ENCODE measurements around the gene SPNS1.
"Not testable (repeated sequence)": the region's sequence is repeated elsewhere in the genome, so short reads cannot be mapped to it uniquely, and the experiment has no call there.

The SPNS1 gene, protein sequence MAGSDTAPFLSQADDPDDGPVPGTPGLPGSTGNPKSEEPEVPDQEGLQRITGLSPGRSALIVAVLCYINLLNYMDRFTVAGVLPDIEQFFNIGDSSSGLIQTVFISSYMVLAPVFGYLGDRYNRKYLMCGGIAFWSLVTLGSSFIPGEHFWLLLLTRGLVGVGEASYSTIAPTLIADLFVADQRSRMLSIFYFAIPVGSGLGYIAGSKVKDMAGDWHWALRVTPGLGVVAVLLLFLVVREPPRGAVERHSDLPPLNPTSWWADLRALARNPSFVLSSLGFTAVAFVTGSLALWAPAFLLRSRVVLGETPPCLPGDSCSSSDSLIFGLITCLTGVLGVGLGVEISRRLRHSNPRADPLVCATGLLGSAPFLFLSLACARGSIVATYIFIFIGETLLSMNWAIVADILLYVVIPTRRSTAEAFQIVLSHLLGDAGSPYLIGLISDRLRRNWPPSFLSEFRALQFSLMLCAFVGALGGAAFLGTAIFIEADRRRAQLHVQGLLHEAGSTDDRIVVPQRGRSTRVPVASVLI

GRCh38 chr16:28974437-28975157 lies at the start of gene SPNS1:
SPNS1 (plus strand) TSS chr16:28974778; CDS start chr16:28975152, 374 bp downstream.
- DNase-seq (ENCODE audit: low read depth in 2 of 2), result peak; percentile 91 to 92

GRCh38 chr16:28925386-28926228 lies 49.0 kb upstream of the SPNS1 start:
- peak; percentile 75 to 78 for DNase-seq (ENCODE audit: low read depth in 2 of 2)

GRCh38 chr16:28926284-28926683 lies 48.3 kb upstream of the SPNS1 start:
- not testable (repeated sequence) for DNase-seq (ENCODE audit: low read depth in 2 of 2)

DNA sequence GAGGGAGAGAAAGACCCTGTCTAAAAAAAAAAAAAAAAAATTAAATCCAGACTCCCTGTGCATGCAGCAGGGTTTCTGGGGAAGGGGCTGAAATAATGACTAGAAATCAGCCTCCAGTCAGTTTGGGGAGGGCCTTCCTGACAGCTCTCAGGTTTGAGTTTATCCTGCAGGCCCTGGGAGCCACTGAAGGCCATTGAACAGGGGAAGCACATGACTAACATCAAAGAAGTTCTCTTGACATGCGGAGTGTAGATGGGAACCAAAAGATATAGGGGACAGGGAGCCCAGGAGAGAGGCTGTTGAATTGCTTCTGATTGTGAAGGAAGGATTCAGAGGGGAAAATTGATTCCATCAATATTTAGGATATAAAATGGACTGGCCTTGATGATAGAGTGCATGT lies 46.8 kb upstream of the SPNS1 start:
- DNase-seq (ENCODE audit: low read depth in 2 of 2), result no peak

DNA sequence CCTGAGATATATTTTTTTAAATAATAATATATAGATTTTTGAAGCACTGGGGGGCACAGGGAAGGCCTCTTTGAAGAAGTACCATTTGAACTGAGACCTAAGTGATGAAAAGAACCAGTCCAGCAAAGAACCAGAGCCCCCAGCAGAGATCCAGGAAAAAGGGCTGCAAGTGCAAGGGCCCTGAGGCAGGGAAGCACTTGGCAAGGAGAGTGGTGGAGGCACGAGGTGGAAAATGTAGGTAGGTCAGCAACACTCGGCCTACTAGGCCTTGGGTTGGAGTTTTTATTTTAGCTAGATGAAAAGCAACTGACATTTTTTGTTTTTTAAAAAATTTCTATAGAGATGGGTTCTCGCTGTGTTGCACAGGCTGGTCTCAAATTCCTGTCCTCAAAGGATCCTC lies 44.4 kb upstream of the SPNS1 start:
- no peak for DNase-seq (ENCODE audit: low read depth in 2 of 2)

DNA sequence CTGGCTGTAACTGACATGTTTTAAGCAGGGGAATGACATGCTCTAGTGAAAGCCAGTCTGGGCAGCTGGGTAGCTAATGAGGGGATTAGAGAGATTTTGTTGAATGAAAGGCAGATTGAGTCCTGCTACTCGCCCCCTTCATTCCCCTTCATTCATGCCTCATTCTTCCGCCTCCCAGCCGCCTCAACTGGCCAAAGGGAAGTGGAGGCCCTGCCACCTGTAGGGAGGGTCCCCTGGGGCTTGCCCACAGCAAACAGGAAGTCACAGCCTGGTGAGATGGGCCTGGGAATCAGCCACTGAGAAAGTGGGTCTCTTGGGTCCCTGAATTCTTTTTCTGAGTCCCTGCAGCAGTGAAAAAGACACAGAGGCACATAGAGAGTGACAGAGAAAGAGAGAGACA lies 43.9 kb upstream of the SPNS1 start:
- no peak for DNase-seq (ENCODE audit: low read depth in 2 of 2)

- DNase-seq (ENCODE audit: low read depth in 2 of 2), result no peak
Measured at GRCh38 chr16:28931801-28932225, 42.8 kb upstream of the SPNS1 start, which contains the start of gene CD19. CD19 (plus strand) TSS chr16:28931971; CDS start chr16:28932001, 30 bp downstream.

DNA sequence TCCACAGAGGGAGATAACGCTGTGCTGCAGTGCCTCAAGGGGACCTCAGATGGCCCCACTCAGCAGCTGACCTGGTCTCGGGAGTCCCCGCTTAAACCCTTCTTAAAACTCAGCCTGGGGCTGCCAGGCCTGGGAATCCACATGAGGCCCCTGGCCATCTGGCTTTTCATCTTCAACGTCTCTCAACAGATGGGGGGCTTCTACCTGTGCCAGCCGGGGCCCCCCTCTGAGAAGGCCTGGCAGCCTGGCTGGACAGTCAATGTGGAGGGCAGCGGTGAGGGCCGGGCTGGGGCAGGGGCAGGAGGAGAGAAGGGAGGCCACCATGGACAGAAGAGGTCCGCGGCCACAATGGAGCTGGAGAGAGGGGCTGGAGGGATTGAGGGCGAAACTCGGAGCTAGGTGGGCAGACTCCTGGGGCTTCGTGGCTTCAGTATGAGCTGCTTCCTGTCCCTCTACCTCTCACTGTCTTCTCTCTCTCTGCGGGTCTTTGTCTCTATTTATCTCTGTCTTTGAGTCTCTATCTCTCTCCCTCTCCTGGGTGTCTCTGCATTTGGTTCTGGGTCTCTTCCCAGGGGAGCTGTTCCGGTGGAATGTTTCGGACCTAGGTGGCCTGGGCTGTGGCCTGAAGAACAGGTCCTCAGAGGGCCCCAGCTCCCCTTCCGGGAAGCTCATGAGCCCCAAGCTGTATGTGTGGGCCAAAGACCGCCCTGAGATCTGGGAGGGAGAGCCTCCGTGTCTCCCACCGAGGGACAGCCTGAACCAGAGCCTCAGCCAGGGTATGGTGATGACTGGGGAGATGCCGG lies 42.0 kb upstream of the SPNS1 start:
- DNase-seq (ENCODE audit: low read depth in 2 of 2), result no peak

GRCh38 chr16:28933171-28933570 lies 41.4 kb upstream of the SPNS1 start:
- no peak for DNase-seq (ENCODE audit: low read depth in 2 of 2)

- no peak for DNase-seq (ENCODE audit: low read depth in 2 of 2)
Measured at GRCh38 chr16:28935346-28935745, 39.2 kb upstream of the SPNS1 start.

DNA sequence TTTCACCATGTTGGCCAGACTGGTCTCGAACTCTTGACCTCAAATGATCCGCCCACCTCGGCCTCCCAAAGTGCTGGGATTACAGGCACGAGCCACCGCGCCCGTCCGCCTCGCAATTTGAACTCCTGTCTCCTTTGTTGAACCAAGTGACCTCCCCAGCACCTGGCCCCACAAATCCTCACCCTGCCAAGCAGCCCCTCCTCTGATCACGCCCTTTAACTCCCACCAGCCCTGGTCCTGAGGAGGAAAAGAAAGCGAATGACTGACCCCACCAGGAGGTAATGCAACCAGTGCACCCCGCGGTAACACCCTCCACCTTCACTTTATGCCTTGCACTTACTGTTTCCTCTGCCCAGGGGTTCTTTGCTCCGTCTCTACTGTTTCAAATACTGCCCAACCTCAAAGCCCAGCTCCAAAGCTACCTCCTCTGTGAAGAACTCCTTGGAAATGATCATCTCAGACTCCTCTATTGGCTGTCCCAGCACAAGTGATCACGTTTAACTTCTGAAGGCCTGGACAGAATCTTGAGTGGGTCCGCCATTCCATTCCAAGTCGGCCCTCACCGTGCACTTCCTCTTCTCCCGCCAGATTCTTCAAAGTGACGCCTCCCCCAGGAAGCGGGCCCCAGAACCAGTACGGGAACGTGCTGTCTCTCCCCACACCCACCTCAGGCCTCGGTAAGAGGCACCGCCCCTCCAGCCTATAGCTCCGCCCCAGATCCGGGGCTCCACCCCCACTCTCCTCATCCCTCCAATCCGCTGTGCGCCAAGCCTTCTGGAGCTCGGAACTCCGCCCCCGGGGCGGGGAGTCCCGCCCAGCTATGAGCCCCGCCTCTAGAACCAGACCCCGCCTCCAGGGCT lies 38.4 kb upstream of the SPNS1 start:
- peak; percentile 73 to 85 for DNase-seq (ENCODE audit: low read depth in 2 of 2)

- DNase-seq (ENCODE audit: low read depth in 2 of 2), result no peak
Measured at GRCh38 chr16:28936784-28937155, 37.8 kb upstream of the SPNS1 start.

GRCh38 chr16:28937222-28937876 lies 37.2 kb upstream of the SPNS1 start:
- DNase-seq (ENCODE audit: low read depth in 2 of 2), result no peak

DNA sequence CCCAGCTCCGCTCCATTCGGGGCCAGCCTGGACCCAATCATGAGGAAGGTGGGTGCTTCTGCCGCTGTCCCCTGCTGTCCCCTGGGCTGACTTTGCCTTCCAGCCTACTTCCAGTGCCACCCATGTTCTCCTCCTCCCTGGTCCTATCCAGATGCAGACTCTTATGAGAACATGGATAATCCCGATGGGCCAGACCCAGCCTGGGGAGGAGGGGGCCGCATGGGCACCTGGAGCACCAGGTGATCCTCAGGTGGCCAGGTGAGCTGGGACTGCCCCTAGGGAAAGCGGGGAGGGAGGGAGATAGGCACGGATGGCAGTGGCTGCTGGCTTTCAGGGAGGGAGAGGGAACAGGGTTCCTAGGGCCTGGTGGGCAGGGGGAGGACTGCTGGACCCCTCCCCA lies 35.9 kb upstream of the SPNS1 start:
- no peak for DNase-seq (ENCODE audit: low read depth in 2 of 2)

GRCh38 chr16:28939825-28940224 lies 34.8 kb upstream of the SPNS1 start:
- DNase-seq (ENCODE audit: low read depth in 2 of 2), result not testable (repeated sequence)

DNA sequence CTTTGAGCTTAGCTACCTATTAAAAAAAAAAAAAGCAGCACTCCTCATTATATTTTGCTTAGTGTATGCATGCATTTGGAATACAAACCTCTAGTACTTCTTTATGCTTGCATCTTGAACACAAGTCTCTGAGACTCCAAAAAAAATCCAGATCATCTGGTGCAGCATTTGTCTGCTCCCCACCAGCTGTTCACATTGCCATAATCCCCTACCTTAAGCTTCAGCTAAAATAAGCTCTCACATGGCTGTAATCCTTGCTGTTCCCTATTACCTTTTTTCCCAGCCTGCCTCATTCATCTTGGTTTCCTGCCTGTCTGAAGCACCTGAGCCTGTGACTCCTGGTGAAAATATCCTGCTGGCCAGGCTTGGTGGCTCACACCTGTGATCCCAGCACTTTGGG lies 31.3 kb upstream of the SPNS1 start:
- DNase-seq (ENCODE audit: low read depth in 2 of 2), result no peak

- no peak for DNase-seq (ENCODE audit: low read depth in 2 of 2)
Measured at GRCh38 chr16:28946681-28947080, 27.9 kb upstream of the SPNS1 start.

GRCh38 chr16:28950648-28951409 lies 23.7 kb upstream of the SPNS1 start, which contains the start of gene NFATC2IP:
NFATC2IP (plus strand) TSS chr16:28950937; CDS start chr16:28951012, 75 bp downstream.
- DNase-seq (ENCODE audit: low read depth in 2 of 2), result peak; percentile 99 to 100
